ENCODE data around the gene NUP62CL. TPM values are rescaled to one million over a fixed set of nuclear protein-coding genes. Genes with fewer than 3 reads are reported as not detected.
"Not testable (repeated sequence)": the region's sequence is repeated elsewhere in the genome, so short reads cannot be mapped to it uniquely, and the experiment has no call there.

The NUP62CL gene
- total RNA-seq, 1 experiment from 2014 or later: 2.9 TPM

DNA sequence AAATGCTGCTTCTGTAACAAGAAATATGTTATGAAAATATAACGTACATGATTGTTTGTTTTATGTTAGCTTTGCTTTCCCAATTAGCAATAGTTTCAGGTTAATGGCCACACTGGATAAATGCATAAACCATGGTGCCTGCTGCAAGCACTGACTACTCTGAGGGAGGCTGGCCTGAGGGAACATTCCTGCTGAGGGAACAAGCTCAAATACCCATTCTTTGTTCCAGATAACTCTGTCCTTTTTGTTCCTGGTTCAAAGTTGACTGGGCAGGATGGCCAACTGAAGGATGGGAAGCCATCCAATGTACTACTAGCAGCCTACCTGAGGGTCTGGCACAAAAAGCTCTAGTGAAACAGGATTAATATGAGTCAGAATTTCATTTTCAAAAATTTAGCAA lies 37.5 kb downstream of the NUP62CL start:
- no peak overlapping the region for H3K4me3 ChIP-seq (ENCODE audit: low read depth, low read length, poor library complexity, severe bottlenecking)
- no peak overlapping the region for H3K27ac ChIP-seq (ENCODE audit: low read depth, low read length, poor library complexity, severe bottlenecking)
- no peaks in the 10 kb centered on the region for H3K27me3 ChIP-seq (replicated peaks; ENCODE audit: insufficient read depth, low read depth, low read length, poor library complexity)
- intact Hi-C loops (cut with micrococcal nuclease; ENCODE audit: unreplicated experiment): no loop called here
- CTCF ChIA-PET: no interaction called here
- POLR2A ChIA-PET (ENCODE audit: low non-redundant PET): no interaction called here
- BruUV-seq (replicated peaks): no TSS peak
- TF ChIP-seq EZH2 (IDR thresholded peaks at IDR 0.05; ENCODE audit: borderline replicate concordance, low read depth, low read length, poor library complexity, severe bottlenecking): no peak
- TF ChIP-seq, protein P1, sequence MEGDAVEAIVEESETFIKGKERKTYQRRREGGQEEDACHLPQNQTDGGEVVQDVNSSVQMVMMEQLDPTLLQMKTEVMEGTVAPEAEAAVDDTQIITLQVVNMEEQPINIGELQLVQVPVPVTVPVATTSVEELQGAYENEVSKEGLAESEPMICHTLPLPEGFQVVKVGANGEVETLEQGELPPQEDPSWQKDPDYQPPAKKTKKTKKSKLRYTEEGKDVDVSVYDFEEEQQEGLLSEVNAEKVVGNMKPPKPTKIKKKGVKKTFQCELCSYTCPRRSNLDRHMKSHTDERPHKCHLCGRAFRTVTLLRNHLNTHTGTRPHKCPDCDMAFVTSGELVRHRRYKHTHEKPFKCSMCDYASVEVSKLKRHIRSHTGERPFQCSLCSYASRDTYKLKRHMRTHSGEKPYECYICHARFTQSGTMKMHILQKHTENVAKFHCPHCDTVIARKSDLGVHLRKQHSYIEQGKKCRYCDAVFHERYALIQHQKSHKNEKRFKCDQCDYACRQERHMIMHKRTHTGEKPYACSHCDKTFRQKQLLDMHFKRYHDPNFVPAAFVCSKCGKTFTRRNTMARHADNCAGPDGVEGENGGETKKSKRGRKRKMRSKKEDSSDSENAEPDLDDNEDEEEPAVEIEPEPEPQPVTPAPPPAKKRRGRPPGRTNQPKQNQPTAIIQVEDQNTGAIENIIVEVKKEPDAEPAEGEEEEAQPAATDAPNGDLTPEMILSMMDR (conservative IDR thresholded peaks at IDR 0.05; ENCODE audit: low read depth, low read length): no peak
- H3K9me3 ChIP-seq (ENCODE audit: low read depth, low read length, poor library complexity, severe bottlenecking): no peaks in the 10 kb centered on the region
- H3K4me1 ChIP-seq (ENCODE audit: insufficient read depth, low read length, poor library complexity, severe bottlenecking): no peaks in the 10 kb centered on the region
- H3K36me3 ChIP-seq (ENCODE audit: insufficient read depth, low read length, poor library complexity, severe bottlenecking): no peaks in the 10 kb centered on the region
- DNase-seq (ENCODE audit: low spot score): no peak

DNA sequence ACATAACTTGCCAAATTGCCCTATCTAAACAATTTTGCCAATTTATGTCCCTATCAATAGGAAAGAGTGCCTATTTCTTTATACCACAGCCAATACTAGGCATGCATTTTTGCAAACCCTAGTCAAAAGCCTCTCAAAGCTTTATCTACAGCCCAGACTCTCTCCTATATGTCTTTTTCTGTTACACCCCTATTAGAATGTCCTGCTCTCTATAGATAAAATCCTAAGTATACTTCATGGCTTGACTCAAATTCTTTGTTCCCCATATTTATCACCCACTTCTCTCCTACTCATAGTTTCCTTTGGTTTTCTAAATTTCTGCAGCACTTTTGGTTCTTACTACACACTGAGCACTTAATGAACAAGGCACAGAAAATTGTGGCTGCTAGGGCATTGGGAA lies 38.0 kb downstream of the NUP62CL start:
- POLR2A ChIA-PET (ENCODE audit: low non-redundant PET): no interaction called here

DNA sequence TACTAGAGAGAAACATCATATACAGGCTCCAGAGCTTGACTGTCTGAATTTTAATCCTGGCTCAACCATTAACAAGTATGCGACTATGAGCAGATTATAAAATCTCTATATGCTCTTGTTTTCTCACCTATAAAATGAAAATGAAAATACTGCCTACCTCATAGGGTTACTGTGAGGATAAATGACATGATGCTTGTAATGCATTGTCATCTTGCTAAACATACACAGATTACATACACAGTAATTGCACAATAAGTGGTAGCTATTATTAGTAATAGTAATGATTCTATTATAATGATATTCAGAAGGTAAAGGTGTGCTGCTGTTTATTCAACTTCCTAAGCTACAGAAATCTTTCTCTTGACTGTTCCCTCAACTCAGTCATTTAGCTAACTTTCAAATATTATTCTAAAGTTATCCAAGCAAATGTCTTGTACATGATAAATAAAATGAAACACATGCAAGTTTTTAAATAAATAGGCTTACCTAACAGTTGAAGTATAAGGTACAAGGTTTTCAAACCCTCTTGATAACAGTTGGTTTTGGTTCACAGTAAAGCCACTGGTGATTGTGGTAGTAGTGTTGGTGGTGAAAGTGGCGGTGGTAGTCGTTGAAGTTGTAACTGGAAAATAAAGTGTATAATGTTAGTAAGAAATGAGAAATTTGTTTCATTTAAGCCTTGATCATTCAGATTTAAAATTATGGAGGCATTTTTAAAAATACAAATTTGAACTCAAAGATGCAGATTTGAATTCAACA lies 38.9 kb downstream of the NUP62CL start:
- TF ChIP-seq, protein P1 (conservative IDR thresholded peaks at IDR 0.05; ENCODE audit: low read depth, low read length): no peak
- TF ChIP-seq EZH2 (IDR thresholded peaks at IDR 0.05; ENCODE audit: borderline replicate concordance, low read depth, low read length, poor library complexity, severe bottlenecking): no peak
- Histone ChIP-seq H3K27ac (ENCODE audit: low read depth, low read length, poor library complexity, severe bottlenecking) (no peak overlapping the region), H3K4me3 (ENCODE audit: low read depth, low read length, poor library complexity, severe bottlenecking) (no peak overlapping the region), H3K4me1 (ENCODE audit: insufficient read depth, low read length, poor library complexity, severe bottlenecking) (no peaks in the 10 kb centered on the region), H3K9me3 (ENCODE audit: low read depth, low read length, poor library complexity, severe bottlenecking) (no peaks in the 10 kb centered on the region), H3K27me3 (replicated peaks; ENCODE audit: insufficient read depth, low read depth, low read length, poor library complexity) (no peaks in the 10 kb centered on the region), H3K36me3 (ENCODE audit: insufficient read depth, low read length, poor library complexity, severe bottlenecking) (no peaks in the 10 kb centered on the region)
- POLR2A ChIA-PET (ENCODE audit: low non-redundant PET): no interaction called here
- intact Hi-C loops (cut with micrococcal nuclease; ENCODE audit: unreplicated experiment): no loop called here
- BruUV-seq (replicated peaks): no TSS peak
- no peak for DNase-seq (ENCODE audit: low spot score)
- CTCF ChIA-PET: no interaction called here

More for the DNA sequence above, 38.0 kb downstream of the NUP62CL start:
- no peak overlapping the region for H3K27ac ChIP-seq (ENCODE audit: low read depth, low read length, poor library complexity, severe bottlenecking)
- H3K36me3 ChIP-seq (ENCODE audit: insufficient read depth, low read length, poor library complexity, severe bottlenecking): no peaks in the 10 kb centered on the region
- H3K27me3 ChIP-seq (replicated peaks; ENCODE audit: insufficient read depth, low read depth, low read length, poor library complexity): no peaks in the 10 kb centered on the region
- TF ChIP-seq, protein P1 (conservative IDR thresholded peaks at IDR 0.05; ENCODE audit: low read depth, low read length): no peak
- TF ChIP-seq EZH2 (IDR thresholded peaks at IDR 0.05; ENCODE audit: borderline replicate concordance, low read depth, low read length, poor library complexity, severe bottlenecking): no peak
- CTCF ChIA-PET: no interaction called here
- H3K9me3 ChIP-seq (ENCODE audit: low read depth, low read length, poor library complexity, severe bottlenecking): no peaks in the 10 kb centered on the region
- no peak for DNase-seq (ENCODE audit: low spot score)
- BruUV-seq (replicated peaks): no TSS peak
- no peak overlapping the region for H3K4me3 ChIP-seq (ENCODE audit: low read depth, low read length, poor library complexity, severe bottlenecking)
- intact Hi-C loops (cut with micrococcal nuclease; ENCODE audit: unreplicated experiment): no loop called here
- H3K4me1 ChIP-seq (ENCODE audit: insufficient read depth, low read length, poor library complexity, severe bottlenecking): no peaks in the 10 kb centered on the region

DNA sequence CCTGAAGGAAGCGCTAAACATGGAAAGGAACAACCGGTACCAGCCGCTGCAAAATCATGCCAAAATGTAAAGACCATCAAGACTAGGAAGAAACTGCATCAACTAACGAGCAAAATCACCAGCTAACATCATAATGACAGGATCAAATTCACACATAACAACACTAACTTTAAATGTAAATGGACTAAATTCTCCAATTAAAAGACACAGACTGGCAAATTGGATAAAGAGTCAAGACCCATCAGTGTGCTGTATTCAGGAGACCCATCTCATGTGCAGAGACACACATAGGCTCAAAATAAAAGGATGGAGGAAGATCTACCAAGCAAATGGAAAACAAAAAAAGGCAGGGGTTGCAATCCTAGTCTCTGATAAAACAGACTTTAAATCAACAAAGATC lies 48.6 kb downstream of the NUP62CL start:
- H3K9me3 ChIP-seq (ENCODE audit: low read depth, low read length, poor library complexity, severe bottlenecking); H3K27ac ChIP-seq (ENCODE audit: low read depth, low read length, poor library complexity, severe bottlenecking); H3K4me3 ChIP-seq (ENCODE audit: low read depth, low read length, poor library complexity, severe bottlenecking); BruUV-seq (replicated peaks); DNase-seq (ENCODE audit: low spot score); intact Hi-C loops (cut with micrococcal nuclease; ENCODE audit: unreplicated experiment); POLR2A ChIA-PET (ENCODE audit: low non-redundant PET); H3K4me1 ChIP-seq (ENCODE audit: insufficient read depth, low read length, poor library complexity, severe bottlenecking); H3K27me3 ChIP-seq (replicated peaks; ENCODE audit: insufficient read depth, low read depth, low read length, poor library complexity); CTCF ChIA-PET; H3K36me3 ChIP-seq (ENCODE audit: insufficient read depth, low read length, poor library complexity, severe bottlenecking): not testable (repeated sequence)

DNA sequence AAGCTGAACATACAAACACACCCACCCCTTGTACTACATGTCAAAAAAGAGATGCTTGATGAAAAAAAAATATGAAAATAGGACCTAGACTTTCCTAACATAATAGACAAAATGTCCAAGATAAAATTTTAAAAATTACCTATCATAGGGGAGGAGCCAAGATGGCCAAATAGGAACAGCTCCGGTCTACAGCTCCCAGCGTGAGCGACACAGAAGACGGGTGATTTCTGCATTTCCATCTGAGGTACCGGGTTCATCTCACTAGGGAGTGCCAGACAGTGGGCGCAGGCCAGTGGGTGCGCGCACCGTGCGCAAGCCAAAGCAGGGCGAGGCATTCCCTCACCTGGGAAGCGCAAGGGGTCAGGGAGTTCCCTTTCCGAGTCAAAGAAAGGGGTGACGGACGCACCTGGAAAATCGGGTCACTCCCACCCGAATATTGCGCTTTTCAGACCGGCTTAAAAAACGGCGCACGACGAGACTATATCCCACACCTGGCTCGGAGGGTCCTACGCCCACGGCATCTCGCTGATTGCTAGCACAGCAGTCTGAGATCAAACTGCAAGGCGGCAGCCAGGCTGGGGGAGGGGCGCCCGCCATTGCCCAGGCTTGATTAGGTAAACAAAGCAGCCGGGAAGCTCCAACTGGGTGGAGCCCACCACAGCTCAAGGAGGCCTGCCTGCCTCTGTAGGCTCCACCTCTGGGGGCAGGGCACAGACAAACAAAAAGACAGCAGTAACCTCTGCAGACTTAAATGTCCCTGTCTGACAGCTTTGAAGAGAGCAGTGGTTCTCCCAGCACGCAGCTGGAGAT lies 50.4 kb downstream of the NUP62CL start:
- H3K9me3 ChIP-seq (ENCODE audit: low read depth, low read length, poor library complexity, severe bottlenecking); DNase-seq (ENCODE audit: low spot score); intact Hi-C loops (cut with micrococcal nuclease; ENCODE audit: unreplicated experiment); H3K36me3 ChIP-seq (ENCODE audit: insufficient read depth, low read length, poor library complexity, severe bottlenecking); H3K4me1 ChIP-seq (ENCODE audit: insufficient read depth, low read length, poor library complexity, severe bottlenecking); CTCF ChIA-PET; H3K27me3 ChIP-seq (replicated peaks; ENCODE audit: insufficient read depth, low read depth, low read length, poor library complexity); H3K4me3 ChIP-seq (ENCODE audit: low read depth, low read length, poor library complexity, severe bottlenecking); POLR2A ChIA-PET (ENCODE audit: low non-redundant PET); BruUV-seq (replicated peaks); H3K27ac ChIP-seq (ENCODE audit: low read depth, low read length, poor library complexity, severe bottlenecking): not testable (repeated sequence)
